Inflammatory macrophage treated with lipopolysaccharide for 4 hours (primary cell): ENCODE data around the gene DEFB128.

Experiments used
- DNase-seq: peaks from one replicate; pipeline ENCODE4 v3.0.0-alpha.2; 2020

Gene DEFB128

GRCh38 chr20:145877-146276, 43.6 kb downstream of the DEFB128 start:
- no peak for DNase-seq

GRCh38 chr20:142290-142689, 47.2 kb downstream of the DEFB128 start, which contains the start of gene DEFB126:
TSS of gene DEFB126 (plus strand) at chr20:142590. CDS start at chr20:142629, 39 bp downstream.
- DNase-seq = no peak
